IMR-90 (cell line): ENCODE data around the gene S100A3. TPM values are rescaled to one million over a fixed set of nuclear protein-coding genes. Genes with fewer than 3 reads are reported as not detected.

Experiments
- ATAC-seq: fragments of 200-7000 bp; cut with Tn5 transposase; 2 replicates; pipeline ENCODE4 v1.9.1; 2020; ENCODE audit warnings: low read depth, mild to moderate bottlenecking, moderate library complexity
- BruUV-seq: library from RNA; stranded (reverse); fragments of 400-500 nt; replicated peaks from 2 replicates; lab custom pipeline; 2021; lab: Mats Ljungman, UMichigan
- CTCF ChIA-PET: fragments of 300-600 bp; formaldehyde crosslinking; extraction: SDS; loops from one replicate; lab custom pipeline; 2021; ENCODE audit warnings: antibody characterized with exemption; lab: Yijun Ruan, JAX
- POLR2A ChIA-PET: fragments of 300-600 bp; sonication (Branson Sonifier 250); formaldehyde crosslinking; loops from one replicate; lab custom pipeline; 2022; ENCODE audit warnings: antibody characterized with exemption; ENCODE audit not compliant: unreplicated experiment; lab: Charles Lee
- DNase-seq: peaks from one replicate; pipeline ENCODE4 v3.0.0; 2013
- H2AFZ ChIP-seq: replicated peaks from 2 replicates; pipeline ENCODE3; 2013; ENCODE audit warnings: low read length, mild to moderate bottlenecking; ENCODE audit not compliant: poor library complexity
- H2AK5ac ChIP-seq: 2 replicates; pipeline ENCODE4 v1.6.1; 2013; ENCODE audit warnings: low read depth, low read length, inconsistent platforms
- H2AK9ac ChIP-seq: replicated peaks from 2 replicates; pipeline ENCODE3; 2013; ENCODE audit warnings: mild to moderate bottlenecking, low read depth, low read length, moderate library complexity; ENCODE audit not compliant: poor library complexity
- H2BK120ac ChIP-seq: 2 replicates; pipeline ENCODE4 v1.6.1; 2013; ENCODE audit warnings: low read depth, low read length, inconsistent platforms
- H2BK15ac ChIP-seq: 3 replicates; pipeline ENCODE4 v1.6.1; 2013; ENCODE audit warnings: low read depth, low read length, inconsistent platforms
- H2BK20ac ChIP-seq: 2 replicates; pipeline ENCODE4 v1.6.1; 2013; ENCODE audit warnings: low read depth, mild to moderate bottlenecking, inconsistent platforms, low read length, moderate library complexity
- H2BK5ac ChIP-seq: 2 replicates; pipeline ENCODE4 v1.6.1; 2013; ENCODE audit warnings: mild to moderate bottlenecking, low read depth, low read length, inconsistent platforms; ENCODE audit not compliant: poor library complexity, severe bottlenecking
- H3K14ac ChIP-seq: replicated peaks from 2 replicates; pipeline ENCODE4 v1.6.1; 2013; ENCODE audit warnings: low read depth, low read length, inconsistent platforms
- H3K18ac ChIP-seq: 2 replicates; pipeline ENCODE4 v1.6.1; 2013; ENCODE audit warnings: low read depth, low read length, control low read depth
- H3K23ac ChIP-seq: 2 replicates; pipeline ENCODE4 v1.6.1; 2013; ENCODE audit warnings: low read depth, low read length, inconsistent platforms
- H3K27ac ChIP-seq: 2 replicates; pipeline ENCODE4 v1.5.1; 2013; ENCODE audit warnings: mild to moderate bottlenecking, control low read depth, low read length; ENCODE audit not compliant: insufficient read depth
- H3K27me3 ChIP-seq: 2 replicates; pipeline ENCODE4 v1.6.1; 2013; ENCODE audit warnings: low read length; ENCODE audit not compliant: control insufficient read depth, insufficient read depth
- H3K36me3 ChIP-seq: 2 replicates; pipeline ENCODE4 v1.6.1; 2013; ENCODE audit warnings: low read length, mixed read lengths; ENCODE audit not compliant: control insufficient read depth, insufficient read depth
- H3K4ac ChIP-seq: 2 replicates; pipeline ENCODE4 v1.6.1; 2013; ENCODE audit warnings: low read depth, low read length, inconsistent platforms
- H3K4me1 ChIP-seq: 2 replicates; pipeline ENCODE4 v1.6.1; 2013; ENCODE audit warnings: low read length, mixed read lengths; ENCODE audit not compliant: control insufficient read depth, insufficient read depth
- H3K4me2 ChIP-seq: 2 replicates; pipeline ENCODE4 v1.6.1; 2013; ENCODE audit warnings: low read depth, mild to moderate bottlenecking, control low read depth, low read length, moderate library complexity
- H3K4me3 ChIP-seq: 2 replicates; pipeline ENCODE4 v1.5.1; 2013; ENCODE audit warnings: low read depth, mild to moderate bottlenecking, control low read depth, low read length, moderate library complexity; ENCODE audit not compliant: insufficient read depth
- H3K56ac ChIP-seq: 2 replicates; pipeline ENCODE4 v1.6.1; 2013; ENCODE audit warnings: low read length, inconsistent platforms; ENCODE audit not compliant: insufficient read depth; ENCODE audit errors: extremely low read depth
- H3K79me1 ChIP-seq, 2 experiments: 2 replicates each; pipeline ENCODE4 v1.6.1; 2013; ENCODE audit warnings: low read length in 2 of 2, inconsistent platforms in 1 of 2, low read depth in 1 of 2
- H3K9ac ChIP-seq: 2 replicates; pipeline ENCODE4 v1.6.1; 2013; ENCODE audit warnings: low read depth, low read length, control low read depth
- H3K9me1 ChIP-seq: 2 replicates; pipeline ENCODE4 v1.6.1; 2013; ENCODE audit warnings: low read length, inconsistent platforms; ENCODE audit not compliant: insufficient read depth
- H3K9me3 ChIP-seq: 2 replicates; pipeline ENCODE4 v1.6.1; 2013; ENCODE audit warnings: low read length; ENCODE audit not compliant: control insufficient read depth, insufficient read depth
- H4K20me1 ChIP-seq: 2 replicates; pipeline ENCODE4 v1.6.1; 2013; ENCODE audit warnings: low read length, inconsistent platforms; ENCODE audit not compliant: insufficient read depth
- H4K5ac ChIP-seq: 2 replicates; pipeline ENCODE4 v1.6.1; 2013; ENCODE audit warnings: mild to moderate bottlenecking, low read depth, low read length, control low read depth
- H4K8ac ChIP-seq, 2 experiments: 2 replicates each; pipeline ENCODE4 v1.6.1; 2013; ENCODE audit warnings: low read depth in 2 of 2, low read length in 2 of 2, control low read depth in 1 of 2, inconsistent platforms in 1 of 2
- H4K91ac ChIP-seq: 2 replicates; pipeline ENCODE4 v1.6.1; 2013; ENCODE audit warnings: low read depth, low read length, inconsistent platforms; ENCODE audit not compliant: insufficient read depth
- CEBPB ChIP-seq: IDR thresholded peaks from 2 replicates; pipeline ENCODE4 v1.6.1; 2012; ENCODE audit warnings: low read depth, low read length, improper control_type of control experiment
- FOS ChIP-seq: fragments of 150-350 bp; IDR thresholded peaks from 2 replicates; pipeline ENCODE4 v1.6.1; 2016; ENCODE audit warnings: low read depth, low read length
- MAFK ChIP-seq: IDR thresholded peaks from 2 replicates; pipeline ENCODE4 v1.6.1; 2012; ENCODE audit warnings: low read depth, low read length, improper control_type of control experiment
- MXI1 ChIP-seq: IDR thresholded peaks from 2 replicates; pipeline ENCODE4 v1.6.1; 2012; ENCODE audit warnings: low read depth, mild to moderate bottlenecking, low read length, moderate library complexity, borderline replicate concordance
- RAD21 ChIP-seq: IDR thresholded peaks from 2 replicates; pipeline ENCODE4 v1.6.1; 2012; ENCODE audit warnings: low read length, improper control_type of control experiment
- WGBS, 2 experiments: methylation state at CpG; one replicate each; pipeline versions ENCODE4 v1.1.5 to v1.1.7; 2013; ENCODE audit warnings: missing lambda C conversion rate in 2 of 2; ENCODE audit not compliant: insufficient read length in 1 of 2; ENCODE audit errors: extremely low coverage in 2 of 2; 5-methylcytosine and 5-hydroxymethylcytosine counted together
- dilution Hi-C: fragments of 300-500 bp; cut with HindIII; formaldehyde crosslinking; loops from one replicate; pipeline ENCODE4 v1.14.3; 2018; ENCODE audit warnings: low sequenced_read_pairs; ENCODE audit not compliant: unreplicated experiment
- in situ Hi-C: fragments of 300-500 bp; cut with MboI; formaldehyde crosslinking; loops from 3 replicates; pipeline ENCODE4 v1.14.3; 2019; ENCODE audit warnings: low sequenced_read_pairs, inconsistent platforms, mixed read lengths
- intact Hi-C: fragments of 100-400 bp; cut with micrococcal nuclease; formaldehyde crosslinking; loops from 2 replicates; pipeline ENCODE4 v1.10.0; 2022
- polyA plus RNA-seq, 3 experiments: library from polyadenylated mRNA; depleted of rRNA; stranded (reverse); fragments of >200 nt; gene quantifications; 2 replicates each; pipeline ENCODE4 v1.2.3, GENCODE V29; 2012; ENCODE audit warnings: low replicate concordance in 1 of 3
- total RNA-seq: library from RNA; depleted of rRNA; stranded (reverse); fragments of >200 nt; gene quantifications from 2 replicates; pipeline ENCODE4 v1.2.3, GENCODE V29; 2012
- TF ChIP-seq, protein P1 (sequence below): fragments of 150-350 bp; IDR thresholded peaks from 2 replicates; pipeline ENCODE4 v1.6.1; 2016; ENCODE audit warnings: low read depth, mild to moderate bottlenecking, low read length, moderate library complexity, borderline replicate concordance
- TF ChIP-seq, protein P2 (sequence below): conservative IDR thresholded peaks from 2 replicates; pipeline ENCODE4 v1.5.1; 2012; ENCODE audit warnings: mild to moderate bottlenecking, low read depth, low read length, improper control_type of control experiment

Gene S100A3
- total and polyA plus RNA-seq, 2 of the 4 experiments (the other 2 are of a cell fraction): 2.9 to 4.5 TPM

DNA sequence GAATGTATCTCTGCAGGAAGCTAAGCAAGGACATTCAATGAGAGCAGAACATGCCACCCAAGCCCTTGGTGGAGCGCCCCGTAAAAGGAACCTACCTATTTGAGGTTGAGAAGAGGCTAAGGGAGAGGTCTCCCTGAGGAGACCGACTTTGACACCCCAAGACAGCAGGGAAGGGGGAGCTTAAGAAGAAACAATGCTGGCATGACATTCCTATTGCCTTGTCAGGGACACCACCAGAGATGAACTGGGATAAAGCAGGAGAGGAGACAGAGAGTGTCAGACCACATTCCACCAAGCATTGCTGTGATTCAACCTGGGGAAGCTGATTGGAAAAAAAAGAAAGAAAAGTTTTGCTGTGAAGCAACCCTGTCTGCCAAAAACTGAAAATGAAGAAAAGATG lies 29.9 kb upstream of the S100A3 start:
- peak overlapping the region; percentile 29 for H2AFZ ChIP-seq

More for the DNA sequence above, 29.9 kb upstream of the S100A3 start:
- no TSS peak for BruUV-seq
- Histone ChIP-seq H2BK5ac (no peak overlapping the region), H4K8ac (peak overlapping the region in 1 of 2 experiments; percentile 9; a peak in 1 of 4 replicates), H3K36me3 (no peaks in the 10 kb centered on the region), H3K4me3 (no peak overlapping the region), H4K20me1 (no peaks in the 10 kb centered on the region), H3K18ac (no peak overlapping the region; the same call in 1 of the 2 replicates), H3K27me3 (no peaks in the 10 kb centered on the region), H3K9ac (no peak overlapping the region), H2AK5ac (no peak overlapping the region), H3K79me1 (no peaks in the 10 kb centered on the region), H2BK20ac (peak overlapping the region; percentile 50; the same call in 1 of the 2 replicates), H3K4me2 (no peak overlapping the region), H3K9me3 (no peaks in the 10 kb centered on the region), H3K4me1 (peaks cover 12% of the 10 kb centered on the region), H3K4ac (peak overlapping the region; percentile 68), H3K23ac (peak overlapping the region; percentile 57; the same call in 1 of the 2 replicates), H2BK120ac (peak overlapping the region; percentile 79), H4K91ac (peak overlapping the region; percentile 50; the same call in 1 of the 2 replicates), H3K56ac (no peak overlapping the region), H3K14ac (peak overlapping the region; percentile 37), H3K27ac (no peak overlapping the region), H2AK9ac (peak overlapping the region; percentile 30), H4K5ac (no peak overlapping the region; the same call in 1 of the 2 replicates), H2BK15ac (no peak overlapping the region), H3K9me1 (peaks cover 5% of the 10 kb centered on the region)
- CTCF ChIA-PET: no interaction called here
- peak; percentile 31 for ATAC-seq
- no peak for DNase-seq
- dilution Hi-C loops (no loop called here), intact Hi-C loops (no loop called here), in situ Hi-C loops (no loop called here)
- TF ChIP-seq MXI1: no peak
- TF ChIP-seq RAD21: no peak
- TF ChIP-seq MAFK: no peak
- TF ChIP-seq, protein P1, sequence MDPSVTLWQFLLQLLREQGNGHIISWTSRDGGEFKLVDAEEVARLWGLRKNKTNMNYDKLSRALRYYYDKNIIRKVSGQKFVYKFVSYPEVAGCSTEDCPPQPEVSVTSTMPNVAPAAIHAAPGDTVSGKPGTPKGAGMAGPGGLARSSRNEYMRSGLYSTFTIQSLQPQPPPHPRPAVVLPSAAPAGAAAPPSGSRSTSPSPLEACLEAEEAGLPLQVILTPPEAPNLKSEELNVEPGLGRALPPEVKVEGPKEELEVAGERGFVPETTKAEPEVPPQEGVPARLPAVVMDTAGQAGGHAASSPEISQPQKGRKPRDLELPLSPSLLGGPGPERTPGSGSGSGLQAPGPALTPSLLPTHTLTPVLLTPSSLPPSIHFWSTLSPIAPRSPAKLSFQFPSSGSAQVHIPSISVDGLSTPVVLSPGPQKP: no peak
- TF ChIP-seq FOS: no peak
- TF ChIP-seq CEBPB: no peak
- TF ChIP-seq, protein P2, sequence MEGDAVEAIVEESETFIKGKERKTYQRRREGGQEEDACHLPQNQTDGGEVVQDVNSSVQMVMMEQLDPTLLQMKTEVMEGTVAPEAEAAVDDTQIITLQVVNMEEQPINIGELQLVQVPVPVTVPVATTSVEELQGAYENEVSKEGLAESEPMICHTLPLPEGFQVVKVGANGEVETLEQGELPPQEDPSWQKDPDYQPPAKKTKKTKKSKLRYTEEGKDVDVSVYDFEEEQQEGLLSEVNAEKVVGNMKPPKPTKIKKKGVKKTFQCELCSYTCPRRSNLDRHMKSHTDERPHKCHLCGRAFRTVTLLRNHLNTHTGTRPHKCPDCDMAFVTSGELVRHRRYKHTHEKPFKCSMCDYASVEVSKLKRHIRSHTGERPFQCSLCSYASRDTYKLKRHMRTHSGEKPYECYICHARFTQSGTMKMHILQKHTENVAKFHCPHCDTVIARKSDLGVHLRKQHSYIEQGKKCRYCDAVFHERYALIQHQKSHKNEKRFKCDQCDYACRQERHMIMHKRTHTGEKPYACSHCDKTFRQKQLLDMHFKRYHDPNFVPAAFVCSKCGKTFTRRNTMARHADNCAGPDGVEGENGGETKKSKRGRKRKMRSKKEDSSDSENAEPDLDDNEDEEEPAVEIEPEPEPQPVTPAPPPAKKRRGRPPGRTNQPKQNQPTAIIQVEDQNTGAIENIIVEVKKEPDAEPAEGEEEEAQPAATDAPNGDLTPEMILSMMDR: no peak
- WGBS, 2 experiments: 100% methylated on average over 1 of the region's 3 CpGs; no CpG with 5 or more reads in 1 of the 2 experiments
- POLR2A ChIA-PET: no interaction called here
